OCI-LY3 (cell line): Measurements from ENCODE around the gene FBXO21.

Experiments used
- H2AFZ ChIP-seq: fragments of 200-600, 300-600 bp; shearing (Covaris generic); 2 replicates; pipeline ENCODE4 v1.6.0; 2014; ENCODE audit warnings: antibody characterized with exemption, low read depth, low read length
- H3K27ac ChIP-seq: fragments of 200-600, 300-600 bp; sonication (generic); 2 replicates; pipeline ENCODE4 v1.5.1; 2014; ENCODE audit warnings: mild to moderate bottlenecking, low read length, moderate library complexity, mixed read lengths
- H3K27me3 ChIP-seq: fragments of 200-600, 300-600 bp; sonication (generic); 2 replicates; pipeline ENCODE4 v1.6.1; 2014; ENCODE audit warnings: low read depth, low read length, mixed read lengths
- H3K36me3 ChIP-seq: fragments of 200-600, 300-600 bp; sonication (generic); replicated peaks from 2 replicates; pipeline ENCODE3; 2014; ENCODE audit warnings: low read depth, low read length, mixed read lengths
- H3K4me1 ChIP-seq: fragments of 300-600, 200-600 bp; sonication (generic); 2 replicates; pipeline ENCODE4 v1.6.1; 2014; ENCODE audit warnings: low read length, mixed read lengths
- H3K4me2 ChIP-seq: fragments of 200-600, 300-600 bp; sonication (generic); 2 replicates; pipeline ENCODE4 v1.6.1; 2014; ENCODE audit warnings: low read length, mixed read lengths
- H3K4me3 ChIP-seq: fragments of 300-600, 200-600 bp; sonication (generic); 2 replicates; pipeline ENCODE4 v1.5.1; 2014; ENCODE audit warnings: antibody characterized with exemption, mild to moderate bottlenecking, low read length, moderate library complexity
- H3K79me2 ChIP-seq: fragments of 300-600, 200-600 bp; shearing (Covaris generic); 2 replicates; pipeline ENCODE4 v1.6.1; 2014; ENCODE audit warnings: mild to moderate bottlenecking, low read length, mixed read lengths
- H3K9ac ChIP-seq: fragments of 300-600, 200-600 bp; shearing (Covaris generic); 2 replicates; pipeline ENCODE4 v1.6.0; 2014; ENCODE audit warnings: mild to moderate bottlenecking, low read length, moderate library complexity
- H3K9me3 ChIP-seq: fragments of 200-600, 300-600 bp; shearing (Covaris generic); 2 replicates; pipeline ENCODE4 v1.6.1; 2014; ENCODE audit warnings: low read length, mixed read lengths; ENCODE audit not compliant: insufficient read depth
- H4K20me1 ChIP-seq: fragments of 200-600, 300-600 bp; sonication (generic); 2 replicates; pipeline ENCODE4 v1.6.1; 2016; ENCODE audit warnings: low read length, mixed read lengths; ENCODE audit not compliant: insufficient read depth
- CTCF ChIP-seq: fragments of 200-600, 300-600 bp; sonication (generic); IDR thresholded peaks from 2 replicates; pipeline ENCODE4 v1.5.1; 2014; ENCODE audit warnings: antibody characterized with exemption, low read length, low read depth
- EZH2phosphoT487 ChIP-seq: fragments of 200-600 bp; shearing (Covaris generic); IDR thresholded peaks from 2 replicates; pipeline ENCODE4 v1.6.1; 2018; ENCODE audit warnings: antibody characterized with exemption, mixed run types, low read depth

Gene FBXO21

GRCh38 chr12:117190210-117190781, at the start of gene FBXO21:
TSS of gene FBXO21 (minus strand) at chr12:117190470. CDS start at chr12:117190456, 14 bp downstream.
- H3K27ac ChIP-seq = peak within 1 kb of the TSS; percentile 24; the same call in 1 of the 2 replicates
- peak within 1 kb of the TSS; percentile 99 for H3K4me3 ChIP-seq
- H2AFZ ChIP-seq = peak within 1 kb of the TSS; percentile 71

GRCh38 chr12:117236456-117237001, 46.3 kb upstream of the FBXO21 start:
- H3K4me3 ChIP-seq = no peak overlapping the region
- H3K4me2 ChIP-seq = no peak overlapping the region
- no peak overlapping the region for H2AFZ ChIP-seq
- no peak overlapping the region for H3K9ac ChIP-seq
- no peaks in the 10 kb centered on the region for H3K9me3 ChIP-seq
- no peaks in the 10 kb centered on the region for H3K36me3 ChIP-seq
- no peaks in the 10 kb centered on the region for H4K20me1 ChIP-seq
- H3K79me2 ChIP-seq = no peaks in the 10 kb centered on the region
- no peaks in the 10 kb centered on the region for H3K4me1 ChIP-seq
- H3K27ac ChIP-seq = no peak overlapping the region
- TF ChIP-seq EZH2phosphoT487 (no peak), CTCF (peak; percentile 93)
- H3K27me3 ChIP-seq = peaks cover 33% of the 10 kb centered on the region

More at GRCh38 chr12:117190210-117190781, at the start of gene FBXO21:
- H3K4me1 ChIP-seq = peaks cover 10% of the 10 kb centered on the region
- H4K20me1 ChIP-seq = peaks cover 9% of the 10 kb centered on the region
- H3K9ac ChIP-seq = peak within 1 kb of the TSS; percentile 91
- peaks cover 37% of the 10 kb centered on the region for H3K79me2 ChIP-seq
- peaks cover 18% of the 10 kb centered on the region for H3K36me3 ChIP-seq
- 0 out of 2 replicates have a peak, but pooled peaks cover 10% of the 10 kb centered on the region for H3K27me3 ChIP-seq
- no peaks in the 10 kb centered on the region for H3K9me3 ChIP-seq
- peak within 1 kb of the TSS; percentile 79 for H3K4me2 ChIP-seq
- no peak for TF ChIP-seq EZH2phosphoT487
- TF ChIP-seq CTCF = no peak

- Histone ChIP-seq H3K27me3 (peaks cover 31% of the 10 kb centered on the region), H3K36me3 (no peaks in the 10 kb centered on the region), H3K4me1 (no peaks in the 10 kb centered on the region), H3K4me3 (no peak overlapping the region), H2AFZ (no peak overlapping the region), H4K20me1 (no peaks in the 10 kb centered on the region), H3K9ac (no peak overlapping the region), H3K9me3 (no peaks in the 10 kb centered on the region), H3K4me2 (no peak overlapping the region), H3K79me2 (no peaks in the 10 kb centered on the region), H3K27ac (no peak overlapping the region)
- TF ChIP-seq CTCF = no peak
- no peak for TF ChIP-seq EZH2phosphoT487
These were observed 45.0 kb upstream of the FBXO21 start for GRCh38 chr12:117235261-117235660.

- peaks cover 23% of the 10 kb centered on the region for H3K27me3 ChIP-seq
These were observed 44.2 kb upstream of the FBXO21 start for GRCh38 chr12:117234441-117234840.

More at GRCh38 chr12:117234441-117234840, 44.2 kb upstream of the FBXO21 start:
- no peak for TF ChIP-seq CTCF
- no peak for TF ChIP-seq EZH2phosphoT487
- Histone ChIP-seq H3K79me2 (no peaks in the 10 kb centered on the region), H3K9ac (no peak overlapping the region), H3K36me3 (no peaks in the 10 kb centered on the region), H3K4me2 (no peak overlapping the region), H3K27ac (no peak overlapping the region), H4K20me1 (no peaks in the 10 kb centered on the region), H3K4me3 (no peak overlapping the region), H3K4me1 (no peaks in the 10 kb centered on the region), H2AFZ (no peak overlapping the region), H3K9me3 (no peaks in the 10 kb centered on the region)
